Activated gamma-delta T cell treated with anti-CD3 and anti-CD28 coated beads, Interleukin-2, amount 50 U/mL, for 16 hours (primary cell): ENCODE measurements around the gene SERBP1.
"Not testable (repeated sequence)": the region's sequence is repeated elsewhere in the genome, so short reads cannot be mapped to it uniquely, and the experiment has no call there.

Experiments used
- DNase-seq: peaks from one replicate; pipeline ENCODE4 v3.0.0-alpha.2; 2020; ENCODE audit warnings: low read depth

Gene SERBP1

DNA sequence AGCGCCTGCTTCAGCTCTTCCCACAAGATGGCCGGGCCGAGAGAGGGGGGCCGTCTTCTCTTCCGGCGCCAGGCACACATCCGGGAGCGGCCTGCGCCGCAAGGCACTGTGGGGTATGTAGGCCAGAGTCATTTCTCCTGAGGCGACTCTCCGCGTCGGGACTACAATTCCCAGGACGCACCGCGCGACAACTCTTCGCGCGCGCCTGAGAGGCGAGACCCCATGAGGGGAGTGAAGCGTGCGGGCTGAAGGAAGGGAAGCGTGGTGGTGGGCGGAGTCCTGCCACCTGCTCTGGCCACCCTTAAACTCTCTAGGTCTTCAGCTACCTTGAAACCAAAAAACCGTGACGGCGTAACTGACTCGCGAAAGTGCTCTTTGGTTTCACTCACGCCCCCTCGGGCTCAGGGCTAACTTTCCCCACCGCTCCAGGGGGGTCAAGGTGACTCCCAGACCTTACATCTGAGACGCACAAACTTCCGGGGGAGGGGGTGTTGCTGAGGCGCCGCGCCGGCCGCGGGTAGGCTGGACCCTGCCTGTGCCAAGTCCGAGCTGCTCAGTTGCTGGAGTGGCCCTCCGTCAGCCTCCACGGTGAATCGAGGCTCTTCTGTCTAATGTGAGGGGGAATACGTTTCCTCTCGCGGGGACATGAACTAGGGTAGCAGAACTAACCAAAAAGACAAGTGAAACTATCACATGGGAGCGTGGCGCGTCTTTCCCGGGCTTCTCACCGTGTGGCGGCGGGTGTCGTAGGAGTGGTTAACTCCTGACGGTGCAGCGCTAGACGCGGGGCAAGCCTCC is at the start of gene SERBP1:
Gene SERBP1, minus strand, starts transcription at position 45 of the 798 bp plus-strand sequence. CDS start 102 bp downstream, outside the sequence.
- peak; percentile 93 for DNase-seq

DNA sequence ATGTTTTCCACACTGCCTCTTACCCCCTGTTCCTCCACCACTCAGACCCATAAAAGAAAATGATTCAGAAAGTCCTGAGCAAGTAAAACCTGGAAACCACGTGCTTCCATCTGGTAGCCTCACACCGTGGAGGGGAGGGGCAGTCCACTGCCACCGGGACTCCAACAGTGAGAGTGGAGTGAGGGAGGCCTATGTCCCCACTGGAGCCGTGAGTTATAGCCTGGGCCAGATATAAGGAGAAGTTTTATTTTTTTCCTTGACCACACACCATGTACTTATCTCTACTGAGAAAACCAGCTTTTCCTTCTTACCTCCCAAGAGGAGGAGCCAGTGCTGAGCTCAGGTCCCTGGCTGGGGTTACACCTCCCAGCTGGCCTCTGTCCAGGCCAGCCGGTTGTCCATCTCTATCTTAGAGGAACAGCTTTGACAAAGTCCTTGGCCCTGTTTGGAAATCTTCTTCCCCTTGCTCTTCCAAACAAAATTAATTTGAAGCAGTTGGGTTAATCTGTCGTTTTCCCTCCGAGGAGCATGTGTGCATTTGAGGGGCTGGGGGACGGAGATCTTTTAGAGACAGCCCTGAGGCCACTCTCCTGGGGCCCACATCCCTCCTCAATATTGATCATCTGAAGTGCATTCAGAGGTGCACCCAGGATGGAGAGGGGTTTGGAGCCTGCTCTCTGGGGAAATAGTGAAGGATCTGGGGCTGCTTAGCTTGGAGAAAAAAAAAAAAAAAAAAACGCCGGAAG is 49.1 kb upstream of the SERBP1 start:
- DNase-seq: no peak

DNA sequence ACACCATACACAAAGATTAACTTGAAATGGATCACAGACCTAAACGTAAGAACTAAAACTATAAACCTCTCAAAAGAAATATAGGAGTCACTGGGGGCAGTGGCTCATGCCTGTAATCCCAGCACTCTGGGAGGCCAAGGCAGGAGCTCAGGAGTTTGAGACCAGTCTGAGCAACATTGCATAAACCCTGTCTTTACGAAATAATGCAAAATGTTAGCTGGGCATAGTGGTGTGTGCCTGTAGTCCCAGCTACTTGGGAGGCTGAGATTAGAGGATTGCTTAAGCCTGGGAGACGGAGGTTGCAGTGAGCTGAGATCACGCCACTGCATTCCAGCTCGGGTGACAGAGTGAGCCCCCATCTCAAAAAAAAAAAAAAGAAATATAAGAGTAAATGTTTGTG is 46.7 kb upstream of the SERBP1 start:
- DNase-seq: no peak

DNA sequence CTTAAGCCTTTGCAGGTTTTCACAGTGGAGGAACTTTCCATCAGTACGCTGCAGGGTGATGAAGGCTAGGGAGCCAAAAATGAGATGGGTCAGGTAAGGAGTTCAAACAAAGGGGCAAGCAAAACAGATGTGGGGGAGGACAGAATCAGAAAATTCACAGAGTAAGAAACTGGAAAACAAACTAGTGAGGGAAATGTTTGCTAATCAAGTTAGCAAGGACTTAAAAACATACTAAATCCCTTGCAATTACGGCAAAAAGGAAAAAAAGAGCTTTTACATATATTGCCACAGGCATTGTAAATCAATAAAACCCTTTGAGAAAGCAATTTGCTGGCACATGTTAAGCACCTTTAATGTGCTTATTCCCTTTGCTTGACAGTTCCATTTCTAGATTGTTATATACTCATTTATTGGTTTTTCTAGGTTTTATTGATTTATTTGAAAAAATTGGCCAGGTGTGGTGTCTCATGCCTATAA is 45.8 kb upstream of the SERBP1 start:
- no peak for DNase-seq

DNA sequence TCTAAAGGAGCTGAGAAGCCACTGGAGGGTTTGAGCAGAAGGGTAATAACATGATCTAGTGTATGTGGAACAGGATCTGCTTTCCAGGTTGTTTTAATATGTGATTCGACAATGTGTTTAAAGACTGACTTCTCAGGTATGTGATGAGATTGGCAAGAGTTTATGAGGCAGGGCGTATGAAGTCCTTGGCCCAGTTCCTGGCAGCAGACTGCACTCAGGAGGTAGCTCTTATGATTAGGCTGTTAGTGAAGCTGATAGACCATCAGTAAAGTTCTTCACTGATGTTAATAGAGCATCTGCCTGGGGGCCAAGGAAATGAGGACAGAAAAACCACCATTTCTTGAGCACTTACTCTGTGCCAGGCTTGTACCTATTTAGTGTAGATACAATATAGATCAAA is 41.9 kb upstream of the SERBP1 start:
- no peak for DNase-seq

GRCh38 chr1:67469431-67469830 is 39.2 kb upstream of the SERBP1 start:
- DNase-seq: no peak

GRCh38 chr1:67468066-67468718 is 38.0 kb upstream of the SERBP1 start:
- no peak for DNase-seq

- DNase-seq: no peak
Observed at GRCh38 chr1:67465375-67465774, 35.2 kb upstream of the SERBP1 start.

GRCh38 chr1:67464746-67465145 is 34.5 kb upstream of the SERBP1 start:
- no peak for DNase-seq

DNA sequence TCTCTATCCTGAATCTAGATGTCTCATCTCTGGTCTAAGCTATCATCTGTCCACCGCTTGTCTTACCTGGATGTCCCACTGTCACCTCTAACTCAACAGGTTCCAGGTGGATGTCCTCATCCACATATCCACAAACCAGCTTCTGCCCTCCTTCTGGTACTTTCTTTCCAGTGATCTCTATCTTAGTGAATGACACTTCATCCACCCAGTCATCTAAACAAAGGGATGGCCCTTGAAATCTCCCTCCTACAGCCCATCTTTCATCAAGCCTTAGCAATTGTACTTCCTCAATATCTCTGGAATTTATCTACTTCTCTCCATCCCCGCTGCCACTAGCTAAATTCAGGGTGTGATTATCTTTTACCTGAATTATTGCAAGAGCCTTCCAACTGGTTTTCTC is 33.9 kb upstream of the SERBP1 start:
- no peak for DNase-seq

DNA sequence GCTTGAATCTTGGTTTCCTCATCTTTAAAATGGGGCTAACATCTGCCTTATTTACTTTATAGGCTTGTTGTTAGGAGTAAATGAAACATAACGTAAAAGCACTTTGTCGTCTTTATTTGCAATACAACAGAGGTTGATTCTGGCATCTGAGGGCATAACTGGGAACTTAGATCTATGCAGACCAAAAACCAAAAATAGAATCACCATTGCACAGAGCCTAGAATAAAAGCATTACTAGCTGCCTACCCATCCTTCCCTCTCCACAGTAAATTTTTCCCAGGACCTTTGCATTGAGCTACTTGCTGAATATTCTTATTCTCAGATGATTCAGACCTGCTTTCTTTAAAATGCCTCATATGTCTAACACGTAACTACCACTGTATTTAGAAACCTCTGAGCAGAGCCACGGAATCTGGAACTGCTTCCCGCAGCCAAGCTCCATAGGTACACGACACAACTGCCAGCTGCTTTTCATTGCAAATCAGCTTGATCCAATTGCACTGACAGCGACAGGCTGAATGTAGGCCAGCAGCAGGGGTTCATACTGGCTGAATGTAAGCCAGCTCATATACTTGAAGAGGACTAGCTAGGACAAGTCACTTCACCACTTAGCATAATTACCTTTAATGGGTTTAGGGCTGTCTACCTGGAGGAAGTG is 33.2 kb upstream of the SERBP1 start:
- DNase-seq: no peak

GRCh38 chr1:67460676-67461500 is 30.7 kb upstream of the SERBP1 start:
- no peak for DNase-seq

DNA sequence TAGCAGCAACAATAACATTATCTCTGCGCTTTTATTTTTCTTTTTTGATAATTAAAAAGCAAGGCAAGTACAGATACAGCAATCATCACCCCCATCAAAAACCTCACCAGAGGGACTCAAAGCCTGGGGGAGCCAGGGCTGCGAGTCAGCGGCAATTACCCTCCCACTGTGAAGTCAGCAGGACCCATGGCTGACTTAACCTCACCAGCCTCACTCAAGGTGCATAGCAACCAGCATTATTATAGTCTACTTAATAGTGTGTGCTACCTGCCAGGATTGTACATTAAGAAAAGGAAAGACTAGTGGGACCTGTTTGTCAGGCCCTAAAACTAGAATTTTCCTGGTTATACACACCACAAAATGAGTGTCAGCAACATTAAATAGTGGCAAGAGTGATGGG is 28.9 kb upstream of the SERBP1 start:
- DNase-seq: no peak

GRCh38 chr1:67458663-67459062 is 28.5 kb upstream of the SERBP1 start:
- no peak for DNase-seq

GRCh38 chr1:67457247-67457646 is 27.0 kb upstream of the SERBP1 start:
- DNase-seq: no peak

DNA sequence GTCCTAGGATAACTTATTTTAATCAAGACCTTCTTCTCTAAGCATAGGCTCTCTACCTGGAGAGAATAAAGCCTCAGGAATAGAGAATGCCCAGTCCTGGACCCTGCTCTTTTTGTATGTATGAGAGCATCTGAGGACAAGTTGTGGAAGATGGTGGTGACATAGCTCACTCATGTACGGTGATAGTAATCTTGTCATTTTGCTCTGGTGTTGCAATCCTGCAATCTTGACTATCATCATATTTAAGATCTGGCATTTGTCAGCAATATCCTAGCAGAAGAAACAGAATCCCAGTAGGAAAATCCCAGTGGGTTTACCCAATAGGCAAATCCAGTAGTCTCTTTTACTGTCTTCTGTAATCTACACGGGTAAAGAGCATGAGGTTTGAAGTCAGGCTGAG is 21.6 kb upstream of the SERBP1 start:
- DNase-seq: no peak

DNA sequence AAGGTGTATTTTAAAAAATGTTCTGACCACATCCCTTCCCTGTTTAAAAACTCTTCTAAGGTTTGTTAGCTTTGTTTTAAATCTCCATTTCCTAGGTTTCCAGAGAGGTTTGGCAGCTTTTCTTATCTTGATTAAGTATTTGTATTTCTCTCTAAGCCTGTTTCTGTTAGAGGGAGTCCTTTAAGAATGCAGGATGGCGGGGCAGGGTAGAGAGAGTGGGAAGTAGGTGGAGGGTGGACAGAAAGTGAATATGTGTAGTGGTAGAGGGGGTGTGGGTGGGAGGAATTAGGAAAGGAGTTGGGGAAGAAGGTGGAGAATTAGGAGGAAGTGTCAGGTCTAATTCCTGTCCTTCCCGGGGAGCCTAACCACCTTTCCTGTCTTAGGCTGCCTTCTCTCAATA is 21.2 kb upstream of the SERBP1 start:
- no peak for DNase-seq

- no peak for DNase-seq
Observed at GRCh38 chr1:67446893-67447292, 16.7 kb upstream of the SERBP1 start.

GRCh38 chr1:67446014-67446413 is 15.8 kb upstream of the SERBP1 start:
- not testable (repeated sequence) for DNase-seq

GRCh38 chr1:67441739-67442281 is 11.6 kb upstream of the SERBP1 start:
- no peak for DNase-seq

- no peak for DNase-seq
Observed at GRCh38 chr1:67441183-67441582, 11.0 kb upstream of the SERBP1 start.
